ENCODE data around the gene RGS6. TPM values are rescaled to one million over a fixed set of nuclear protein-coding genes. Genes with fewer than 3 reads are reported as not detected.

Gene RGS6
- total and polyA plus RNA-seq, 4 experiments from 2014 or later: 0.32 TPM; not detected in 3

- Mint-ChIP-seq H3K9me3 (peaks cover 0 to 10% (median 2%) of the 10 kb centered on the region in 8 donors), H3K36me3 (no peaks in the 10 kb centered on the region), H3K27ac (no peak overlapping the region), H3K4me1 (no peaks in the 10 kb centered on the region), H3K27me3 (peaks cover 10 to 11% of the 10 kb centered on the region in 2 donors), H3K4me3 (no peak overlapping the region)
- DNase-seq: no peak
- ChIA-PET CTCF (ENCODE audit: partially characterized antibody) (interaction anchor here (0.7 kb wide), 1 partner anchor 19 kb away, joined by 3 read pairs; no protein-coding TSS in a partner anchor), POLR2A (ENCODE audit: partially characterized antibody) (no interaction called here)
- H3K4me3 ChIP-seq (ENCODE audit: low read length in 2 of 2): no peak overlapping the region
- intact Hi-C loops (cut with micrococcal nuclease): no loop called here
- peaks cover 3% of the 10 kb centered on the region for H3K27me3 ChIP-seq (ENCODE audit: insufficient read depth, low read length)
- H3K9me3 ChIP-seq (ENCODE audit: control insufficient read depth in 1 of 2, low read length in 2 of 2): no peaks in the 10 kb centered on the region
- H3K4me1 ChIP-seq (ENCODE audit: insufficient read depth, low read length): no peaks in the 10 kb centered on the region
- no peaks in the 10 kb centered on the region for H3K36me3 ChIP-seq (ENCODE audit: insufficient read depth, low read length)
- H3K27ac ChIP-seq (ENCODE audit: low read depth, low read length): no peak overlapping the region
Observed at GRCh38 chr14:72311516-72311915, 379.3 kb downstream of the RGS6 start.

DNA sequence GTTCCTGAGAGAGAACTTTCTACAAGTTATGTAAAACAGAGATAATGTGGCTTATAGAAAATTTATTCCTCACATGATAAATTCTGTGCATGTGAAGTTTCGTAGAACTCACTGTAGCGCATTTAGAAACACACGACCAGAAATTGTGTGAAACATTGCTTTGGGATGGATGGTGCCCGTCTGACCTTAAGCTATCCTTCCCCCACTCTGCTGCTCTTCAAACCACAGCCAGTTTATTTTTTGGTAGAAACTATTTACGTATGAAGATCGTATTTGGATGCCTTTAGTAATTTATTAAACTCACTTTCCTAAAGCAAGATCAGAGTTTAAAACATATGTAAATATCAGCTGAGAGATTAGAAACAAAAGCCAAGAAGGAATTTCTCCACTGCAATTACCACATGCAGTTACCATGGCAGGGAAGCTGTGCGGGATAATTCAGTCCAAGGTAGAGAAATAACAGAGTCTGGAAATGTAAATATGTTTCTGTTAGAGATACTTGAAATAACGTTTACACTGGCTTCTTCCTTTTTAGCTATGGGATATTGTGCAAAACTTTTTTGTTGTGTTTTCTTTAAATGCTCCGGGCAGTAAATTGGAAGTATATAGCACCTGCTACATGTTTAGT lies 382.7 kb downstream of the RGS6 start:
- CTCF ChIA-PET (ENCODE audit: partially characterized antibody): no interaction called here
- H3K4me3 ChIP-seq (ENCODE audit: low read length in 2 of 2): no peak overlapping the region
- H3K27ac ChIP-seq (ENCODE audit: low read depth, low read length): no peak overlapping the region
- intact Hi-C loops (cut with micrococcal nuclease): no loop called here
- Mint-ChIP-seq H3K27me3 (peaks cover 16% of the 10 kb centered on the region in 2 donors), H3K4me3 (no peak overlapping the region), H3K36me3 (peaks cover 0 to 2% of the 10 kb centered on the region in 2 donors), H3K4me1 (no peaks in the 10 kb centered on the region), H3K9me3 (peaks cover 0 to 9% (median 2%) of the 10 kb centered on the region in 8 donors), H3K27ac (no peak overlapping the region)
- no peaks in the 10 kb centered on the region for H3K4me1 ChIP-seq (ENCODE audit: insufficient read depth, low read length)
- H3K27me3 ChIP-seq (ENCODE audit: insufficient read depth, low read length): peaks cover 3% of the 10 kb centered on the region
- H3K9me3 ChIP-seq (ENCODE audit: control insufficient read depth in 1 of 2, low read length in 2 of 2): no peaks in the 10 kb centered on the region
- POLR2A ChIA-PET (ENCODE audit: partially characterized antibody): no interaction called here
- H3K36me3 ChIP-seq (ENCODE audit: insufficient read depth, low read length): no peaks in the 10 kb centered on the region
- no peak for DNase-seq

GRCh38 chr14:72315714-72316113 lies 383.5 kb downstream of the RGS6 start:
- H3K27ac ChIP-seq (ENCODE audit: low read depth, low read length): no peak overlapping the region
- Mint-ChIP-seq H3K4me1 (no peaks in the 10 kb centered on the region), H3K9me3 (peaks cover 0 to 9% (median 2%) of the 10 kb centered on the region in 8 donors), H3K4me3 (no peak overlapping the region), H3K36me3 (peaks cover 0 to 2% of the 10 kb centered on the region in 2 donors), H3K27me3 (peaks cover 17% of the 10 kb centered on the region in 2 donors), H3K27ac (no peak overlapping the region)
- CTCF ChIA-PET (ENCODE audit: partially characterized antibody): interaction anchor here (0.6 kb wide), 1 partner anchor 56 kb away, joined by 3 read pairs; no protein-coding TSS in a partner anchor
- POLR2A ChIA-PET (ENCODE audit: partially characterized antibody): no interaction called here
- no peaks in the 10 kb centered on the region for H3K9me3 ChIP-seq (ENCODE audit: control insufficient read depth in 1 of 2, low read length in 2 of 2)
- H3K4me1 ChIP-seq (ENCODE audit: insufficient read depth, low read length): no peaks in the 10 kb centered on the region
- peaks cover 3% of the 10 kb centered on the region for H3K27me3 ChIP-seq (ENCODE audit: insufficient read depth, low read length)
- intact Hi-C loops (cut with micrococcal nuclease): no loop called here
- no peak overlapping the region for H3K4me3 ChIP-seq (ENCODE audit: low read length in 2 of 2)
- DNase-seq: no peak
- H3K36me3 ChIP-seq (ENCODE audit: insufficient read depth, low read length): no peaks in the 10 kb centered on the region

DNA sequence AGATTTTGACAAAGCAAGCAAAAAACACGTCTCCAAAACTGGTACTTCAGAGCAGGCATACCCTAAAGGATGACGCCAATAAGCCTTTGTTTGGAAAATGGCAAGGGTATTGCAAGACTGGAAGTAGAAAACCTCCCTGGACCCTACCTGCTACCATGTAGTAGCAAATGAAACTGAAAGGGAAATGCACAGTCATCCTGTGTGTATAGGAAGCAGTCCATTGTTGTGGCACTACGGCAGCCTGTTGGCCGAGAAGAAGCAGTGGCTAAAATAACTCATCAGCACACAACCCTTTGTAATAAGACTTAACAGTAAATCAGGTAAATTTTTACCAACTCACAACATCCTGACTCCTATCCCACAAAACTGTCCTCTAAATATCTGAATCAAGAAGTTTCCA lies 386.4 kb downstream of the RGS6 start:
- no peaks in the 10 kb centered on the region for H3K4me1 ChIP-seq (ENCODE audit: insufficient read depth, low read length)
- Mint-ChIP-seq H3K4me1 (no peaks in the 10 kb centered on the region), H3K27ac (no peak overlapping the region), H3K4me3 (no peak overlapping the region), H3K9me3 (peaks cover 0 to 9% (median 2%) of the 10 kb centered on the region in 8 donors), H3K36me3 (peaks cover 0 to 2% of the 10 kb centered on the region in 2 donors), H3K27me3 (peaks cover 13 to 17% of the 10 kb centered on the region in 2 donors)
- H3K27ac ChIP-seq (ENCODE audit: low read depth, low read length): no peak overlapping the region
- H3K27me3 ChIP-seq (ENCODE audit: insufficient read depth, low read length): peaks cover 3% of the 10 kb centered on the region
- intact Hi-C loops (cut with micrococcal nuclease): no loop called here
- no peaks in the 10 kb centered on the region for H3K36me3 ChIP-seq (ENCODE audit: insufficient read depth, low read length)
- POLR2A ChIA-PET (ENCODE audit: partially characterized antibody): no interaction called here
- CTCF ChIA-PET (ENCODE audit: partially characterized antibody): no interaction called here
- H3K9me3 ChIP-seq (ENCODE audit: control insufficient read depth in 1 of 2, low read length in 2 of 2): no peaks in the 10 kb centered on the region
- DNase-seq: no peak
- no peak overlapping the region for H3K4me3 ChIP-seq (ENCODE audit: low read length in 2 of 2)

DNA sequence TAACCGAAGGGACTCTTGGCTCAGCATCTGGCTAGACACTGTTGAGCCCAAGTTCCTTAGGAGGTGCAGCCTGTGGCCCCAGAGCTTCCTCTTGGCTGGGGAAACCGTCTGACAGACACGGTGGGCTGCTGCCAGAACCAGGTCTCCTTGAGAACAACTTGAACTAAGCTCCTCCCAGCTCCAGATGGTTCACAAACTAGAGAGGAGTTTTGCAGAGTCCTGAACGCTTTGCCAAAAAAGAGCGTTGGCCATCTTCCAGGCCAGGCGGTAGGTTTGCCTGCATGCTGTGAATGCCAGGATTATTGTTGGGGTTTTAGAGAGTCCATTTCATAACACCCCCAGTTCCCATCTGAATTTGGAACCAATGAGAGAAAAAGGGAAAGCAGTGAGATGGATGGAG lies 399.8 kb downstream of the RGS6 start:
- H3K9me3 Mint-ChIP-seq: peaks cover 0 to 4% (median 0%) of the 10 kb centered on the region in 8 donors
- H3K27ac Mint-ChIP-seq: no peak overlapping the region
- no peak for DNase-seq
- intact Hi-C loops (cut with micrococcal nuclease): no loop called here
- Histone ChIP-seq H3K9me3 (ENCODE audit: control insufficient read depth in 1 of 2, low read length in 2 of 2) (no peaks in the 10 kb centered on the region), H3K4me3 (ENCODE audit: low read length in 2 of 2) (no peak overlapping the region), H3K36me3 (ENCODE audit: insufficient read depth, low read length) (no peaks in the 10 kb centered on the region), H3K27me3 (ENCODE audit: insufficient read depth, low read length) (no peaks in the 10 kb centered on the region), H3K4me1 (ENCODE audit: insufficient read depth, low read length) (no peaks in the 10 kb centered on the region), H3K27ac (ENCODE audit: low read depth, low read length) (no peak overlapping the region)
- H3K4me3 Mint-ChIP-seq: no peak overlapping the region
- peaks cover 9 to 11% of the 10 kb centered on the region in 2 donors for H3K27me3 Mint-ChIP-seq
- ChIA-PET POLR2A (ENCODE audit: partially characterized antibody) (no interaction called here), CTCF (ENCODE audit: partially characterized antibody) (no interaction called here)
- no peaks in the 10 kb centered on the region for H3K4me1 Mint-ChIP-seq
- H3K36me3 Mint-ChIP-seq: no peaks in the 10 kb centered on the region

- intact Hi-C loops (cut with micrococcal nuclease): no loop called here
- CTCF ChIA-PET (ENCODE audit: partially characterized antibody): no interaction called here
- Histone ChIP-seq H3K4me1 (ENCODE audit: insufficient read depth, low read length) (no peaks in the 10 kb centered on the region), H3K36me3 (ENCODE audit: insufficient read depth, low read length) (no peaks in the 10 kb centered on the region), H3K4me3 (ENCODE audit: low read length in 2 of 2) (no peak overlapping the region), H3K9me3 (ENCODE audit: control insufficient read depth in 1 of 2, low read length in 2 of 2) (no peaks in the 10 kb centered on the region), H3K27me3 (ENCODE audit: insufficient read depth, low read length) (no peaks in the 10 kb centered on the region), H3K27ac (ENCODE audit: low read depth, low read length) (no peak overlapping the region)
- no peaks in the 10 kb centered on the region for H3K4me1 Mint-ChIP-seq
- no peak overlapping the region for H3K27ac Mint-ChIP-seq
- peaks cover 9 to 11% of the 10 kb centered on the region in 2 donors for H3K27me3 Mint-ChIP-seq
- no peak overlapping the region for H3K4me3 Mint-ChIP-seq
- no peaks in the 10 kb centered on the region for H3K36me3 Mint-ChIP-seq
- POLR2A ChIA-PET (ENCODE audit: partially characterized antibody): no interaction called here
- no peak for DNase-seq
- H3K9me3 Mint-ChIP-seq: peaks cover 0 to 4% (median 0%) of the 10 kb centered on the region in 8 donors
Observed at GRCh38 chr14:72332871-72333270, 400.6 kb downstream of the RGS6 start.

DNA sequence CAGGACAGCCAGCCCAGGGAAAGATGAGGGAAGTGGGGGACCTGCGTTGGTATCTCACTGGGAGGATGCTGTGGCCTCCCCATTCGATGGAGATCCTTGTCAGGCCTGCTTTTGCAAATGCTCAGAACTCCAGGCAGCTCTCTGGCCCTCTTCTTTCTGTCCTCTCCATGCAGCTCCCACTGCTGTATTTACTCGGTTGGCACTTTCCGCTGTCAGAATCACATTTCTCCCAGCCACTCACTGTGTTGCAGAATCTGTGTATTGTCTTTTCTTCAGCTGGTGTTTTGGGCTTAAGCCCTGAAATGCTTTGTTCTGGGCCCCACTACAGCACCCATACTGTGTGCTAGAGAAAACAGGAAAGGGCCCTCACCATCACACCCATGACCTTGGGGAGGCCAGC lies 401.1 kb downstream of the RGS6 start:
- no peaks in the 10 kb centered on the region for H3K36me3 Mint-ChIP-seq
- no peak overlapping the region for H3K4me3 Mint-ChIP-seq
- no peak for DNase-seq
- Histone ChIP-seq H3K9me3 (ENCODE audit: control insufficient read depth in 1 of 2, low read length in 2 of 2) (no peaks in the 10 kb centered on the region), H3K4me3 (ENCODE audit: low read length in 2 of 2) (no peak overlapping the region), H3K27ac (ENCODE audit: low read depth, low read length) (no peak overlapping the region), H3K4me1 (ENCODE audit: insufficient read depth, low read length) (no peaks in the 10 kb centered on the region), H3K27me3 (ENCODE audit: insufficient read depth, low read length) (no peaks in the 10 kb centered on the region), H3K36me3 (ENCODE audit: insufficient read depth, low read length) (no peaks in the 10 kb centered on the region)
- peaks cover 6 to 15% of the 10 kb centered on the region in 2 donors for H3K27me3 Mint-ChIP-seq
- ChIA-PET POLR2A (ENCODE audit: partially characterized antibody) (no interaction called here), CTCF (ENCODE audit: partially characterized antibody) (no interaction called here)
- no peaks in the 10 kb centered on the region for H3K4me1 Mint-ChIP-seq
- peaks cover 0 to 4% (median 0%) of the 10 kb centered on the region in 8 donors for H3K9me3 Mint-ChIP-seq
- no peak overlapping the region for H3K27ac Mint-ChIP-seq
- intact Hi-C loops (cut with micrococcal nuclease): no loop called here
